ENCODE measurements around the gene KLHL22. TPM values are rescaled to one million over a fixed set of nuclear protein-coding genes. Genes with fewer than 3 reads are reported as not detected.

The KLHL22 gene
- total RNA-seq, 1 experiment from 2014 or later = 26.5 TPM

- intact Hi-C loops (cut with micrococcal nuclease; ENCODE audit: unreplicated experiment) = no loop called here
- no TSS peak for BruUV-seq (replicated peaks)
Measured at GRCh38 chr22:20434773-20435172, 60.8 kb downstream of the KLHL22 start.

GRCh38 chr22:20434264-20434751 lies 61.3 kb downstream of the KLHL22 start:
- Mint-ChIP-seq H3K27me3 (ENCODE audit: unreplicated experiment) (peaks cover 78% of the 10 kb centered on the region), H3K4me1 (ENCODE audit: low read depth, unreplicated experiment) (peaks cover 9% of the 10 kb centered on the region), H3K36me3 (ENCODE audit: insufficient read depth, unreplicated experiment) (peaks cover 18% of the 10 kb centered on the region), H3K27ac (ENCODE audit: unreplicated experiment) (no peak overlapping the region), H3K4me3 (ENCODE audit: low read depth, unreplicated experiment) (no peak overlapping the region), H3K9me3 (ENCODE audit: low read depth, unreplicated experiment) (no peaks in the 10 kb centered on the region)
- no peak for DNase-seq
- intact Hi-C loops (cut with micrococcal nuclease; ENCODE audit: unreplicated experiment) = no loop called here
- no TSS peak for BruUV-seq (replicated peaks)
- TF ChIP-seq, protein P1, sequence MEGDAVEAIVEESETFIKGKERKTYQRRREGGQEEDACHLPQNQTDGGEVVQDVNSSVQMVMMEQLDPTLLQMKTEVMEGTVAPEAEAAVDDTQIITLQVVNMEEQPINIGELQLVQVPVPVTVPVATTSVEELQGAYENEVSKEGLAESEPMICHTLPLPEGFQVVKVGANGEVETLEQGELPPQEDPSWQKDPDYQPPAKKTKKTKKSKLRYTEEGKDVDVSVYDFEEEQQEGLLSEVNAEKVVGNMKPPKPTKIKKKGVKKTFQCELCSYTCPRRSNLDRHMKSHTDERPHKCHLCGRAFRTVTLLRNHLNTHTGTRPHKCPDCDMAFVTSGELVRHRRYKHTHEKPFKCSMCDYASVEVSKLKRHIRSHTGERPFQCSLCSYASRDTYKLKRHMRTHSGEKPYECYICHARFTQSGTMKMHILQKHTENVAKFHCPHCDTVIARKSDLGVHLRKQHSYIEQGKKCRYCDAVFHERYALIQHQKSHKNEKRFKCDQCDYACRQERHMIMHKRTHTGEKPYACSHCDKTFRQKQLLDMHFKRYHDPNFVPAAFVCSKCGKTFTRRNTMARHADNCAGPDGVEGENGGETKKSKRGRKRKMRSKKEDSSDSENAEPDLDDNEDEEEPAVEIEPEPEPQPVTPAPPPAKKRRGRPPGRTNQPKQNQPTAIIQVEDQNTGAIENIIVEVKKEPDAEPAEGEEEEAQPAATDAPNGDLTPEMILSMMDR (IDR thresholded peaks at IDR 0.05; ENCODE audit: unreplicated experiment) = no peak
- CTCF ChIA-PET = interaction anchor here (1.0 kb wide), 1 partner anchor 16 kb away, joined by 3 read pairs; no protein-coding TSS in a partner anchor

More at GRCh38 chr22:20434773-20435172, 60.8 kb downstream of the KLHL22 start:
- DNase-seq = no peak
- TF ChIP-seq, protein P1 (IDR thresholded peaks at IDR 0.05; ENCODE audit: unreplicated experiment) = no peak
- peaks cover 18% of the 10 kb centered on the region for H3K36me3 Mint-ChIP-seq (ENCODE audit: insufficient read depth, unreplicated experiment)
- no peak overlapping the region for H3K4me3 Mint-ChIP-seq (ENCODE audit: low read depth, unreplicated experiment)
- peaks cover 78% of the 10 kb centered on the region for H3K27me3 Mint-ChIP-seq (ENCODE audit: unreplicated experiment)
- CTCF ChIA-PET = no interaction called here
- no peak overlapping the region for H3K27ac Mint-ChIP-seq (ENCODE audit: unreplicated experiment)
- H3K4me1 Mint-ChIP-seq (ENCODE audit: low read depth, unreplicated experiment) = peaks cover 9% of the 10 kb centered on the region
- H3K9me3 Mint-ChIP-seq (ENCODE audit: low read depth, unreplicated experiment) = no peaks in the 10 kb centered on the region

DNA sequence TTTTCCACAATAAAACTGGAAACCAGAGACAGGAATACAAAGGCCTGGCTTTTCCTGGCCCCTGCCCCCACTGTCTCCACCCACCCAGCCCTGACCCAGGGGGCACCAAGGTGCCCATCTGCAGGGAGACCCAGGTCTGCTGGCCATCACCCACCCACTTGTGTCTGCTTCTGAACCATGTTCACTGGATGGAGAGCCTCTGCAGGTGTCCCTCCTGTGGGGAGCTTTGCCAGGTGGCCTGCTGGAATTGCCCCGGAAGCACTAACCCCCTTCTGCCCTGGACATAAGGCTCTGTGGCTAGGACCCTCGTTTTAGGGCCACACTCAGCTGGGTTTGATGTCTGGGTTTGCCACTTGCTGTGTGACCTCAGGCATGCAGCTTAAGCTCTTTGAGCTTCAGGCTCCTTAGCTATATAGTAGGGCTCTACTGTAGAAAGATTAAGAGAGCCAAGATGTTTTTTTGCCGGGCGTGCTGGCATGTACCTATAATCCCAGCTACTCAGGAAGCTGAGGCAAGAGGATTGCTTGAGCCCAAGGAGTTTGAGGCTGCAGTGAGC lies 61.8 kb downstream of the KLHL22 start:
- H3K36me3 Mint-ChIP-seq (ENCODE audit: insufficient read depth, unreplicated experiment) = peaks cover 18% of the 10 kb centered on the region
- intact Hi-C loops (cut with micrococcal nuclease; ENCODE audit: unreplicated experiment) = no loop called here
- BruUV-seq (replicated peaks) = no TSS peak
- H3K4me3 Mint-ChIP-seq (ENCODE audit: low read depth, unreplicated experiment) = no peak overlapping the region
- TF ChIP-seq, protein P1 (IDR thresholded peaks at IDR 0.05; ENCODE audit: unreplicated experiment) = no peak
- no peak overlapping the region for H3K27ac Mint-ChIP-seq (ENCODE audit: unreplicated experiment)
- peaks cover 78% of the 10 kb centered on the region for H3K27me3 Mint-ChIP-seq (ENCODE audit: unreplicated experiment)
- DNase-seq = no peak
- peaks cover 9% of the 10 kb centered on the region for H3K4me1 Mint-ChIP-seq (ENCODE audit: low read depth, unreplicated experiment)
- CTCF ChIA-PET = interaction anchor here (1.0 kb wide), 1 partner anchor 15 kb away, joined by 3 read pairs; no protein-coding TSS in a partner anchor
- H3K9me3 Mint-ChIP-seq (ENCODE audit: low read depth, unreplicated experiment) = no peaks in the 10 kb centered on the region

GRCh38 chr22:20433191-20433590 lies 62.4 kb downstream of the KLHL22 start:
- intact Hi-C loops (cut with micrococcal nuclease; ENCODE audit: unreplicated experiment) = no loop called here
- no peak overlapping the region for H3K27ac Mint-ChIP-seq (ENCODE audit: unreplicated experiment)
- H3K4me1 Mint-ChIP-seq (ENCODE audit: low read depth, unreplicated experiment) = peaks cover 9% of the 10 kb centered on the region
- H3K36me3 Mint-ChIP-seq (ENCODE audit: insufficient read depth, unreplicated experiment) = peaks cover 16% of the 10 kb centered on the region
- TF ChIP-seq, protein P1 (IDR thresholded peaks at IDR 0.05; ENCODE audit: unreplicated experiment) = no peak
- H3K4me3 Mint-ChIP-seq (ENCODE audit: low read depth, unreplicated experiment) = no peak overlapping the region
- no TSS peak for BruUV-seq (replicated peaks)
- no peaks in the 10 kb centered on the region for H3K9me3 Mint-ChIP-seq (ENCODE audit: low read depth, unreplicated experiment)
- H3K27me3 Mint-ChIP-seq (ENCODE audit: unreplicated experiment) = peaks cover 76% of the 10 kb centered on the region
- CTCF ChIA-PET = interaction anchor here (0.6 to 1.0 kb wide), 2 partner anchors 15 to 377 kb away, joined by 3 read pairs; no protein-coding TSS in a partner anchor
- DNase-seq = no peak
